Right lobe of liver (tissue), 6 donors: ENCODE results near the gene NPY5R. TPM values are rescaled to one million over a fixed set of nuclear protein-coding genes. Genes with fewer than 3 reads are reported as not detected.

Experiments used
- ATAC-seq, 4 donors: fragments of 200-7000 bp; cut with Tn5 transposase; one replicate each; pipeline ENCODE4 v1.9.1; 2020; ENCODE audit warnings: mild to moderate bottlenecking in 4 of 4, moderate library complexity in 4 of 4
- DNase-seq, 3 donors: peaks; one replicate each; pipeline ENCODE4 v3.0.0-alpha.2; 2020
- H3K27ac ChIP-seq, 3 donors: fragments of 200-600 bp; one replicate each; pipeline ENCODE4 v1.8.0; 2022
- H3K27me3 ChIP-seq, 2 donors: fragments of 200-600 bp; one replicate each; pipeline ENCODE4 v1.8.0; 2022
- H3K36me3 ChIP-seq, 4 donors: fragments of 200-600 bp; sonication (generic) in 1 of 4; one replicate each; pipeline versions ENCODE4 v1.5.1 to v1.8.0; 2017 to 2022; ENCODE audit warnings: control low read depth in 1 of 4
- H3K4me1 ChIP-seq, 4 donors: fragments of 200-600 bp; sonication (generic) in 1 of 4; one replicate each; pipeline versions ENCODE4 v1.5.1 to v1.8.0; 2017 to 2022; ENCODE audit warnings: control low read depth in 1 of 4
- H3K4me3 ChIP-seq, 3 donors: fragments of 200-600 bp; one replicate each; pipeline ENCODE4 v1.8.0; 2022
- H3K9me3 ChIP-seq, 4 donors: fragments of 200-600 bp; sonication (generic) in 1 of 4; one replicate each; pipeline versions ENCODE4 v1.5.1 to v1.8.0; 2017 to 2022; ENCODE audit warnings: control low read depth in 1 of 4
- POLR2A ChIP-seq: fragments of 450-650 bp; IDR thresholded peaks from one replicate; pipeline ENCODE4 v1.6.1; 2017; ENCODE audit warnings: antibody characterized with exemption, mild to moderate bottlenecking
- WGBS: methylation state at CpG from one replicate; pipeline ENCODE4 v1.1.6; 2018; ENCODE audit warnings: low coverage, low lambda C conversion rate; ENCODE audit not compliant: insufficient coverage; ENCODE audit errors: missing lambda C conversion rate; 5-methylcytosine and 5-hydroxymethylcytosine counted together
- intact Hi-C, 2 donors: fragments of 100-400 bp; cut with DNase I; formaldehyde crosslinking; loops; one replicate each; pipeline versions ENCODE4 v1.11.2 to v1.14.1; 2022
- total RNA-seq, 6 experiments: library from RNA; depleted of rRNA in 2 of 6; stranded (reverse); fragments of >200 nt in 2 of 6; fragmentation: NEBNext Ultra II Directional in 3 of 6; extraction: Animal tissue kit (Norgen Biotek cat#: 25700) in 3 of 6; gene quantifications; one replicate each; pipeline versions ENCODE4 v1.1.0 to v1.2.4, GENCODE V29; 2016 to 2023
- TF ChIP-seq, protein P1 (sequence below), 4 donors: fragments of 200-600 bp in 3 of 4; fragments of 450-650 bp in 1 of 4; IDR thresholded peaks; one replicate each; pipeline versions ENCODE4 v1.5.1 to v1.8.0; 2016 to 2022; ENCODE audit warnings: antibody characterized with exemption in 4 of 4, mild to moderate bottlenecking in 2 of 4
- donor health status: DM: no; HTN: yes; CAD: no.
- donor health status: DM: no; HTN: no; CAD: no.
- donor health status: DM: no; HTN: no; CAD: no.
- donor health status: DM: no; HTN: yes; CAD: no.
- donor health status: DM: no; HTN: yes; CAD: no.

NPY5R gene
- total RNA-seq, 6 experiments from 2014 or later, result 0.11 to 0.62 (median 0.21) TPM; not detected in 2

GRCh38 chr4:163309466-163309865, 34.2 kb upstream of the NPY5R start:
- H3K27ac ChIP-seq, result no peak overlapping the region
- intact Hi-C loops, result no loop called here
- no peaks in the 10 kb centered on the region for H3K4me1 ChIP-seq
- no peaks in the 10 kb centered on the region for H3K27me3 ChIP-seq
- ATAC-seq (peak in 1 of 4 donors; percentile 56), DNase-seq (no peak)
- H3K4me3 ChIP-seq, result no peak overlapping the region
- TF ChIP-seq, protein P1, sequence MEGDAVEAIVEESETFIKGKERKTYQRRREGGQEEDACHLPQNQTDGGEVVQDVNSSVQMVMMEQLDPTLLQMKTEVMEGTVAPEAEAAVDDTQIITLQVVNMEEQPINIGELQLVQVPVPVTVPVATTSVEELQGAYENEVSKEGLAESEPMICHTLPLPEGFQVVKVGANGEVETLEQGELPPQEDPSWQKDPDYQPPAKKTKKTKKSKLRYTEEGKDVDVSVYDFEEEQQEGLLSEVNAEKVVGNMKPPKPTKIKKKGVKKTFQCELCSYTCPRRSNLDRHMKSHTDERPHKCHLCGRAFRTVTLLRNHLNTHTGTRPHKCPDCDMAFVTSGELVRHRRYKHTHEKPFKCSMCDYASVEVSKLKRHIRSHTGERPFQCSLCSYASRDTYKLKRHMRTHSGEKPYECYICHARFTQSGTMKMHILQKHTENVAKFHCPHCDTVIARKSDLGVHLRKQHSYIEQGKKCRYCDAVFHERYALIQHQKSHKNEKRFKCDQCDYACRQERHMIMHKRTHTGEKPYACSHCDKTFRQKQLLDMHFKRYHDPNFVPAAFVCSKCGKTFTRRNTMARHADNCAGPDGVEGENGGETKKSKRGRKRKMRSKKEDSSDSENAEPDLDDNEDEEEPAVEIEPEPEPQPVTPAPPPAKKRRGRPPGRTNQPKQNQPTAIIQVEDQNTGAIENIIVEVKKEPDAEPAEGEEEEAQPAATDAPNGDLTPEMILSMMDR (IDR thresholded peaks at IDR 0.05), result no peak
- TF ChIP-seq POLR2A, result no peak
- no peaks in the 10 kb centered on the region for H3K9me3 ChIP-seq
- 52% methylated on average over 1 of the region's 1 CpG for WGBS
- no peaks in the 10 kb centered on the region for H3K36me3 ChIP-seq

GRCh38 chr4:163317110-163317509, 26.6 kb upstream of the NPY5R start:
- no peak for DNase-seq
- no peaks in the 10 kb centered on the region for H3K36me3 ChIP-seq

DNA sequence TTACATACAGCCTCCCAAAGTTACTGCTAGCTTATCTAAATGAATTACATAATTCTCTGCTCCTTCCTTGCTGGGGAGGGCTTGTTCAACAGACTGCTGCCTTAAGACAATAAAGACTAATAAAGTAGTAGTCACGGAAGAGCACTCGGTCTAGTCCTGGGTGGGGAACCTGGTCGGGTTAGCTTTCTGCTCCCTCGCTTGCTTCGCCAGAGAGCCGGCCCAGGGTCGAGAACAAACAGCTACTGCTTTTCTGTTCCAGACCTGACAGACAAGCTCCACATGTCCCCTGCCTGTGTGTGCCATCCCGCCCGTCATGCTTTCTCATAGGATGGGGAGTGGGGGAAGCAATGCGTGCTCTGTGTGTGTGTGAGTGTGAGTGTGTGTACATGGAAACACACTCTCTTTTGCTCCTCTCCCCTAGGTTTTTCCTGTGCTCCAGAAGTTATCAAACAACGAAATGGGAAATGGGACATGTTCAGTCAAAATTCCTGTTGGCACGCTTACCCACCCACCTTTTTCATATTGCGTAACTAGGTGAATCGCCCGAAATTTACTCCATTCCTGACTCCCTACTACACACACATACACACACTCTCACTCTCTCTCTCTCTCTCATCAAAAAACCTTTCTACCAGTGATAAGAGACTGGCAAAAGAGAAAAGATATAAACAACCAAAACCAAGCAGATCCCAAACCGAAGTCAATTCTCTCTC, 12.6 kb upstream of the NPY5R start:
- whole genome bisulfite sequencing, result 41% methylated on average over 16 of the region's 16 CpGs
- intact Hi-C loops, result no loop called here
- peak in 1 of 3 donors; percentile 56 for DNase-seq
- H3K27me3 ChIP-seq, result peaks cover 0 to 3% of the 10 kb centered on the region in 2 donors
- no peaks in the 10 kb centered on the region for H3K36me3 ChIP-seq
- peaks cover 0 to 11% (median 0%) of the 10 kb centered on the region in 4 donors for H3K4me1 ChIP-seq
- TF ChIP-seq, protein P1 (IDR thresholded peaks at IDR 0.05), result no peak
- TF ChIP-seq POLR2A, result no peak
- no peaks in the 10 kb centered on the region for H3K9me3 ChIP-seq
- H3K27ac ChIP-seq, result peak overlapping the region in 2 of 3 donors; percentile 31 to 40
- ATAC-seq, result peak in 3 of 4 donors; percentile 12 to 44 (median 17)
- H3K4me3 ChIP-seq, result peak overlapping the region; percentile 39 to 53 (median 51)

More at GRCh38 chr4:163317110-163317509, 26.6 kb upstream of the NPY5R start:
- Histone ChIP-seq H3K9me3 (no peaks in the 10 kb centered on the region), H3K27me3 (no peaks in the 10 kb centered on the region), H3K4me3 (no peak overlapping the region), H3K27ac (no peak overlapping the region), H3K4me1 (no peaks in the 10 kb centered on the region)
- ATAC-seq, result no peak
- intact Hi-C loops, result no loop called here
- TF ChIP-seq, protein P1 (IDR thresholded peaks at IDR 0.05), result no peak
- no peak for TF ChIP-seq POLR2A
- WGBS, result no CpG with 5 or more reads among the region's 1 CpG

DNA sequence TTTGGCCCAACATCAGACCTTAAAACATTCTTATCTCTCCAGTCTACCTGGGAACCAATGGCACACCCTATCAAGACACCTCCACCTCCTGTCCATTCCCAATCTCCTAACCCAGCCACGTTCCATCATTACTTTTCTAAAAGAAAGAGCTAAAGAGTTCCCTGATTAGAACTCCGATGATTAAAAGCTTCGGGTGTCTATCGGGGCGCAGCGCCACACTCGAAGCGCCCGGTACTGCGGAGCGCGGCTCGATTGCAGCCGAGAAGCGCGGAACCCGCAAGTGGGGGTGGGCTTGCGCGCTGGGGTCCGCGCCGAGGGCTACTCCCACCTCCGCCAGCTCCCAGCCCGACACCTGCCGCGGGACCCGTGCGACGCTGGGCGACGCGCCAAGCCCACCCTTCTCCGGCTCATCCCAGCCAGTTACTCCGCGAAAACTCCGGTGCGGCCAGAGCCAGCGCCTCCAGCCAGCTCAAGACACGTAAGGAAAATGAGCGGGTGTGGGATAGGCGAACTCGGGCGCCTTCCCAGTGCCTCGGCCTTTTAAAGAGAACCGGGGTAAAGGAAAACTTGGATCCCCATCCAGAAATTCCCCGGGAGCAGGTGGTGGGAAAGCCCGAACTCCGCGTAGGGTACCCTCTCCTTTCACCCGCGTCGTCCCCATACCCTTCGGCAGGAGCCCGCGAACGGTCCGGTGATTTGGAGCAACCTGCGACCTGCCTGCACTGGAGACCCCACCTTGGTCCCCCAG, 11.9 kb upstream of the NPY5R start:
- Histone ChIP-seq H3K4me3 (peak overlapping the region; percentile 39 to 53 (median 51)), H3K9me3 (no peaks in the 10 kb centered on the region), H3K27me3 (peaks cover 0 to 3% of the 10 kb centered on the region in 2 donors), H3K36me3 (no peaks in the 10 kb centered on the region), H3K4me1 (peaks cover 0 to 11% (median 0%) of the 10 kb centered on the region in 4 donors), H3K27ac (peak overlapping the region; percentile 31 to 40 (median 39))
- peak in 2 of 3 donors; percentile 29 to 53 for DNase-seq
- intact Hi-C loops, result no loop called here
- ATAC-seq, result peak; percentile 26 to 38 (median 34)
- 5% methylated on average over 29 of the region's 58 CpGs for WGBS
- TF ChIP-seq POLR2A, result no peak
- TF ChIP-seq, protein P1 (IDR thresholded peaks at IDR 0.05), result no peak
